Non-pigmented ciliary epithelial cell (primary cell): ENCODE measurements around the gene ATRIP.
"Not testable (repeated sequence)": the region's sequence is repeated elsewhere in the genome, so short reads cannot be mapped to it uniquely, and the experiment has no call there.

ENCODE experiments used
- DNase-seq: peaks from one replicate; pipeline ENCODE4 v3.0.0-alpha.2; 2010; ENCODE audit warnings: low read depth

ATRIP gene

GRCh38 chr3:48469046-48469915 is 22.7 kb downstream of the ATRIP start:
- DNase-seq: no peak

- no peak for DNase-seq
Observed at GRCh38 chr3:48470286-48470685, 23.7 kb downstream of the ATRIP start.

GRCh38 chr3:48472673-48472922 is 26.1 kb downstream of the ATRIP start:
- no peak for DNase-seq

- peak; percentile 65 for DNase-seq
Observed at GRCh38 chr3:48472923-48473616, 26.5 kb downstream of the ATRIP start.

- no peak for DNase-seq
Observed at GRCh38 chr3:48473617-48473952, 27.0 kb downstream of the ATRIP start.

- DNase-seq: not testable (repeated sequence)
Observed at GRCh38 chr3:48474031-48474430, 27.5 kb downstream of the ATRIP start.

- DNase-seq: no peak
Observed at GRCh38 chr3:48474619-48475018, 28.1 kb downstream of the ATRIP start.

GRCh38 chr3:48475188-48475587 is 28.7 kb downstream of the ATRIP start:
- DNase-seq: no peak

- DNase-seq: no peak
Observed at GRCh38 chr3:48476426-48477053, 30.0 kb downstream of the ATRIP start.

- no peak for DNase-seq
Observed at GRCh38 chr3:48477959-48478520, 31.5 kb downstream of the ATRIP start.

- DNase-seq: no peak
Observed at GRCh38 chr3:48478626-48479555, 32.4 kb downstream of the ATRIP start.

- DNase-seq: not testable (repeated sequence)
Observed at GRCh38 chr3:48480891-48481290, 34.4 kb downstream of the ATRIP start.

- not testable (repeated sequence) for DNase-seq
Observed at GRCh38 chr3:48482822-48483221, 36.3 kb downstream of the ATRIP start.

GRCh38 chr3:48486952-48487351 is 40.4 kb downstream of the ATRIP start:
- no peak for DNase-seq

- DNase-seq: no peak
Observed at GRCh38 chr3:48492461-48493202, 46.1 kb downstream of the ATRIP start.

GRCh38 chr3:48493203-48493501 is 46.6 kb downstream of the ATRIP start:
- DNase-seq: no peak

- DNase-seq: no peak
Observed at GRCh38 chr3:48500656-48501055, 54.1 kb downstream of the ATRIP start.

- DNase-seq: no peak
Observed at GRCh38 chr3:48501196-48501595, 54.7 kb downstream of the ATRIP start.

- no peak for DNase-seq
Observed at GRCh38 chr3:48502121-48502520, 55.6 kb downstream of the ATRIP start.

- DNase-seq: no peak
Observed at GRCh38 chr3:48502728-48503168, 56.2 kb downstream of the ATRIP start.

- no peak for DNase-seq
Observed at GRCh38 chr3:48503401-48504050, 57.0 kb downstream of the ATRIP start.
